Measurements from ENCODE around the gene NR3C1.
A peak's percentile ranks its signal among the peaks of the same experiment; 100 is the strongest.

Gene NR3C1

GRCh38 chr5:143261748-143262392 is 141.6 kb downstream of the NR3C1 start:
- peak in 1 of 2 experiments; percentile 42 for DNase-seq (ENCODE audit: low read depth in 2 of 2)

GRCh38 chr5:143259254-143259605 is 144.3 kb downstream of the NR3C1 start:
- DNase-seq (ENCODE audit: low read depth in 2 of 2): no peak

GRCh38 chr5:143258559-143259253 is 144.8 kb downstream of the NR3C1 start:
- peak; percentile 57 to 58 for DNase-seq (ENCODE audit: low read depth in 2 of 2)

- DNase-seq (ENCODE audit: low read depth in 2 of 2): no peak
Observed at GRCh38 chr5:143254819-143255218, 148.7 kb downstream of the NR3C1 start.

- DNase-seq (ENCODE audit: low read depth in 2 of 2): no peak
Observed at GRCh38 chr5:143251946-143252345, 151.5 kb downstream of the NR3C1 start.

GRCh38 chr5:143251190-143251589 is 152.3 kb downstream of the NR3C1 start:
- DNase-seq (ENCODE audit: low read depth in 2 of 2): no peak

- no peak for DNase-seq (ENCODE audit: low read depth in 2 of 2)
Observed at GRCh38 chr5:143249851-143250250, 153.6 kb downstream of the NR3C1 start.

GRCh38 chr5:143248822-143249579 is 154.5 kb downstream of the NR3C1 start:
- peak; percentile 69 to 71 for DNase-seq (ENCODE audit: low read depth in 2 of 2)

GRCh38 chr5:143248391-143248790 is 155.1 kb downstream of the NR3C1 start:
- no peak for DNase-seq (ENCODE audit: low read depth in 2 of 2)

GRCh38 chr5:143247134-143247815 is 156.2 kb downstream of the NR3C1 start:
- no peak for DNase-seq (ENCODE audit: low read depth in 2 of 2)

- DNase-seq (ENCODE audit: low read depth in 2 of 2): peak; percentile 75 to 78
Observed at GRCh38 chr5:143245929-143246561, 157.4 kb downstream of the NR3C1 start.

GRCh38 chr5:143244990-143245389 is 158.5 kb downstream of the NR3C1 start:
- DNase-seq (ENCODE audit: low read depth in 2 of 2): no peak

GRCh38 chr5:143244000-143244736 is 159.3 kb downstream of the NR3C1 start:
- DNase-seq (ENCODE audit: low read depth in 2 of 2): peak; percentile 96 to 97

GRCh38 chr5:143243103-143243502 is 160.4 kb downstream of the NR3C1 start:
- no peak for DNase-seq (ENCODE audit: low read depth in 2 of 2)

- DNase-seq (ENCODE audit: low read depth in 2 of 2): peak in 1 of 2 experiments; percentile 37
Observed at GRCh38 chr5:143241892-143242291, 161.6 kb downstream of the NR3C1 start.

GRCh38 chr5:143239882-143240518 is 163.5 kb downstream of the NR3C1 start:
- no peak for DNase-seq (ENCODE audit: low read depth in 2 of 2)

- DNase-seq (ENCODE audit: low read depth in 2 of 2): no peak
Observed at GRCh38 chr5:143238620-143239019, 164.9 kb downstream of the NR3C1 start.

GRCh38 chr5:143237664-143238063 is 165.8 kb downstream of the NR3C1 start:
- no peak for DNase-seq (ENCODE audit: low read depth in 2 of 2)

- DNase-seq (ENCODE audit: low read depth in 2 of 2): no peak
Observed at GRCh38 chr5:143236682-143237081, 166.8 kb downstream of the NR3C1 start.

GRCh38 chr5:143235423-143235822 is 168.1 kb downstream of the NR3C1 start:
- peak; percentile 67 to 70 for DNase-seq (ENCODE audit: low read depth in 2 of 2)
